GM23338 (cell line): ENCODE data around the gene ARHGAP32. TPM values are rescaled to one million over a fixed set of nuclear protein-coding genes. Genes with fewer than 3 reads are reported as not detected.
A peak's percentile ranks its signal among the peaks of the same experiment; 100 is the strongest.

Experiments used
- ATAC-seq: fragments of 200-7000 bp; cut with Tn5 transposase; 3 replicates; pipeline ENCODE4 v1.9.1; 2020
- DNase-seq: peaks from one replicate; pipeline ENCODE4 v3.0.0-alpha.2; 2015; ENCODE audit warnings: low spot score
- H2AFZ ChIP-seq: fragments of 200-600 bp; sonication (generic); 2 replicates; pipeline ENCODE4 v1.8.0; 2016; ENCODE audit warnings: antibody characterized with exemption, mild to moderate bottlenecking, moderate library complexity
- H3F3A ChIP-seq: fragments of 200-600 bp; sonication (generic); replicated peaks from 2 replicates; pipeline ENCODE4 v1.8.0; 2017; ENCODE audit warnings: antibody characterized with exemption, mixed run types, low read depth
- H3K27ac ChIP-seq: fragments of 200-600 bp; sonication (generic); 2 replicates; pipeline ENCODE4 v1.6.1; 2016; ENCODE audit warnings: low read depth
- H3K27me3 ChIP-seq: fragments of 200-600 bp; sonication (generic); 2 replicates; pipeline ENCODE4 v1.8.0; 2016; ENCODE audit warnings: mild to moderate bottlenecking, mixed run types, moderate library complexity; ENCODE audit not compliant: insufficient read depth
- H3K36me3 ChIP-seq: fragments of 200-600 bp; sonication (generic); 2 replicates; pipeline ENCODE4 v1.8.0; 2016; ENCODE audit warnings: mild to moderate bottlenecking; ENCODE audit not compliant: insufficient read depth
- H3K4me1 ChIP-seq: fragments of 200-600 bp; sonication (generic); 2 replicates; pipeline ENCODE4 v1.8.0; 2016; ENCODE audit warnings: mild to moderate bottlenecking, moderate library complexity; ENCODE audit not compliant: insufficient read depth
- H3K4me2 ChIP-seq: fragments of 200-600 bp; sonication (generic); 2 replicates; pipeline ENCODE4 v1.7.1; 2017; ENCODE audit warnings: mixed run types
- H3K4me3 ChIP-seq: fragments of 200-600 bp; sonication (generic); 2 replicates; pipeline ENCODE4 v1.6.1; 2016; ENCODE audit warnings: mixed run types
- H3K79me2 ChIP-seq: fragments of 200-600 bp; sonication (generic); replicated peaks from 2 replicates; pipeline ENCODE4 v1.8.0; 2017; ENCODE audit warnings: mild to moderate bottlenecking; ENCODE audit not compliant: insufficient read depth
- H3K9me2 ChIP-seq: fragments of 200-600 bp; sonication (generic); 2 replicates; pipeline ENCODE4 v1.8.0; 2017; ENCODE audit not compliant: insufficient read depth
- H4K20me1 ChIP-seq: fragments of 200-600 bp; sonication (generic); replicated peaks from 2 replicates; pipeline ENCODE4 v1.8.0; 2017; ENCODE audit warnings: mild to moderate bottlenecking; ENCODE audit not compliant: insufficient read depth
- H3K27ac Mint-ChIP-seq: 2 replicates; pipeline ENCODE4 v1.8.0; 2020; ENCODE audit warnings: inconsistent platforms, mild to moderate bottlenecking, moderate library complexity, mixed read lengths
- H3K27me3 Mint-ChIP-seq: 3 replicates; pipeline ENCODE4 v1.8.0; 2022; ENCODE audit warnings: low read depth, mild to moderate bottlenecking, moderate library complexity, mixed read lengths, inconsistent platforms; ENCODE audit not compliant: insufficient read depth, poor library complexity
- H3K36me3 Mint-ChIP-seq: 3 replicates; pipeline ENCODE4 v1.8.0; 2021; ENCODE audit warnings: low read depth, mild to moderate bottlenecking, inconsistent platforms, moderate library complexity, mixed read lengths
- H3K4me1 Mint-ChIP-seq: 3 replicates; pipeline ENCODE4 v1.8.0; 2020; ENCODE audit warnings: mild to moderate bottlenecking, inconsistent platforms, mixed read lengths
- H3K4me3 Mint-ChIP-seq: 3 replicates; pipeline ENCODE4 v1.8.0; 2021; ENCODE audit warnings: moderate library complexity, mild to moderate bottlenecking, inconsistent platforms, mixed read lengths
- H3K9me3 Mint-ChIP-seq: 3 replicates; pipeline ENCODE4 v1.8.0; 2020; ENCODE audit warnings: moderate library complexity, mild to moderate bottlenecking, inconsistent platforms, mixed read lengths
- ETS1 ChIP-seq: IDR thresholded peaks from 2 replicates; pipeline ENCODE4 v1.6.1; 2016; ENCODE audit warnings: antibody characterized with exemption
- EZH2phosphoT487 ChIP-seq: fragments of 200-600 bp; sonication (generic); IDR thresholded peaks from one replicate; pipeline ENCODE4 v1.8.1; 2018; ENCODE audit warnings: antibody characterized with exemption; ENCODE audit not compliant: unreplicated experiment
- JUNB ChIP-seq: IDR thresholded peaks from one replicate; pipeline ENCODE4 v1.6.1; 2016; ENCODE audit warnings: antibody characterized with exemption; ENCODE audit not compliant: unreplicated experiment
- NANOG ChIP-seq: IDR thresholded peaks from 2 replicates; pipeline ENCODE4 v1.6.1; 2016; ENCODE audit warnings: antibody characterized with exemption, borderline replicate concordance
- POLR2AphosphoS5 ChIP-seq: IDR thresholded peaks from 2 replicates; pipeline ENCODE4 v1.6.1; 2016; ENCODE audit warnings: antibody characterized with exemption, low read depth
- STAT1 ChIP-seq: IDR thresholded peaks from one replicate; pipeline ENCODE4 v1.6.1; 2016; ENCODE audit warnings: antibody characterized with exemption; ENCODE audit not compliant: unreplicated experiment
- ZNF114 ChIP-seq: fragments of 250-450 bp; sonication (Bioruptor Pico); IDR thresholded peaks from 2 replicates; pipeline ENCODE4 v1.5.0; 2020; ENCODE audit warnings: mild to moderate bottlenecking, moderate library complexity
- ZNF462 ChIP-seq: fragments of 250-450 bp; sonication (Bioruptor Pico); IDR thresholded peaks from 2 replicates; pipeline ENCODE4 v1.5.0; 2020; ENCODE audit warnings: mild to moderate bottlenecking, moderate library complexity
- polyA plus RNA-seq: library from polyadenylated mRNA; unstranded; fragments of >200 nt; fragmentation: Nextera tagmentation; extraction: Ambion mirVana; gene quantifications from 2 replicates; pipeline ENCODE4 v1.2.1, GENCODE V29; 2016
- total RNA-seq: library from RNA; depleted of rRNA; stranded (reverse); fragments of >200 nt; shearing (Covaris generic); gene quantifications from 2 replicates; pipeline ENCODE4 v1.2.3, GENCODE V29; 2014

ARHGAP32 gene
- total and polyA plus RNA-seq, 2 experiments from 2014 or later: 3.9 to 17.2 TPM

GRCh38 chr11:129145276-129145675, 46.8 kb downstream of the ARHGAP32 start (continued):
- TF ChIP-seq ZNF462 (no peak), ETS1 (no peak)

- no peaks in the 10 kb centered on the region; the same call in 2 of the 3 replicates for H3K9me3 Mint-ChIP-seq
- no peak overlapping the region for H3K4me3 Mint-ChIP-seq
- Histone ChIP-seq H3K4me2 (peak overlapping the region; percentile 54), H2AFZ (no peak overlapping the region), H3K27ac (no peak overlapping the region), H3K9me2 (no peaks in the 10 kb centered on the region), H3K4me3 (no peak overlapping the region), H3K4me1 (peaks cover 30% of the 10 kb centered on the region), H3F3A (no peaks in the 10 kb centered on the region), H3K27me3 (no peaks in the 10 kb centered on the region), H3K36me3 (no peaks in the 10 kb centered on the region), H4K20me1 (no peaks in the 10 kb centered on the region), H3K79me2 (peaks cover 20% of the 10 kb centered on the region)
- ATAC-seq (no peak), DNase-seq (no peak)
- H3K27ac Mint-ChIP-seq: peak overlapping the region; percentile 6; the same call in 1 of the 2 replicates
- H3K36me3 Mint-ChIP-seq: peaks cover 13% of the 10 kb centered on the region
- H3K4me1 Mint-ChIP-seq: peaks cover 44% of the 10 kb centered on the region
- no peaks in the 10 kb centered on the region for H3K27me3 Mint-ChIP-seq
- TF ChIP-seq ZNF462 (no peak), POLR2AphosphoS5 (no peak), ZNF114 (CRISPR knock-in tag) (no peak), STAT1 (no peak), NANOG (no peak), JUNB (no peak), ETS1 (no peak), EZH2phosphoT487 (no peak)
Observed at GRCh38 chr11:129144256-129144655, 47.9 kb downstream of the ARHGAP32 start.
